ENCODE data around the gene BBLN.
A peak's percentile ranks its signal among the peaks of the same experiment; 100 is the strongest.
"Not testable (repeated sequence)": the region's sequence is repeated elsewhere in the genome, so short reads cannot be mapped to it uniquely, and the experiment has no call there.

BBLN gene, protein sequence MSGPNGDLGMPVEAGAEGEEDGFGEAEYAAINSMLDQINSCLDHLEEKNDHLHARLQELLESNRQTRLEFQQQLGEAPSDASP

DNA sequence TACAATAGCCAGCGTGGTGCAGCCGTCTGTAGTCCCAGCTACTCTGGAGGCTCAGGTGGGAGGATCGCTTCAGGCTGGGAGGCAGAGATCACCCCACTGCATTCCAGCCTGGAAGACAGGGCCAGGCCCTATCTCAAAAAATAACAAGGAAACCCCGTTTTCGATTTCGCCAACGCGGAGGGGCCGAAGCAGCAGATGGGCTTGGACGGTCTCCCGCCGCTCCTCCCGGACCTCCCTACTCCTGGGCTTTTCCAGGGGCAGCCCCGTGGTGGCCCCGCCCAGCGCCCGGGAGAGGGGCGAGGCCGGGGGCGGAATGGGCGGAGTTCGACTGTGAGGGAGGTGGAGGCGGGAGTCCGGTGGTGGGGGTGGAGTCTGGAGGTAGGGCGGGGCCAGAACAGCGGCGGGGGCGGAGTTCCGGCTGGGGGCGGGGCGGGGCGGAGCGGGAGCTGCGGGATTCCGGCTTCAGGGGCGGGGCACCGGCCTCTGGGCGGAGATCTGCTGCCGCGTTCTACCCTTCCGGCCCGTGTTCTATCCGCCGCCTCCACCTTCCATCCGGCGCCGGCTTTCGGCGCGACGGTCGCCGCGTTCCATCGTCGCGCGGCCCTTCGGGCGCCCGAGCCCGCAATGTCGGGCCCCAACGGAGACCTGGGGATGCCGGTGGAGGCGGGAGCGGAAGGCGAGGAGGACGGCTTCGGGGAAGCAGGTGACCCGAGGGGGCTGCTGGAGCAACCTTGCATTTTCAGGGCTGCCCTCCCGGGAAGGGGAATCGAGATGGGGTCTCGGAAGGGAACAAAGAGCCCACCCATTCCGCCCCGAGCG, at the start of gene BBLN:
TSS of gene BBLN (plus strand) at position 482 of the 819 bp plus-strand sequence. CDS start at position 625, 143 bp downstream.
- no peak for FAIRE-seq

DNA sequence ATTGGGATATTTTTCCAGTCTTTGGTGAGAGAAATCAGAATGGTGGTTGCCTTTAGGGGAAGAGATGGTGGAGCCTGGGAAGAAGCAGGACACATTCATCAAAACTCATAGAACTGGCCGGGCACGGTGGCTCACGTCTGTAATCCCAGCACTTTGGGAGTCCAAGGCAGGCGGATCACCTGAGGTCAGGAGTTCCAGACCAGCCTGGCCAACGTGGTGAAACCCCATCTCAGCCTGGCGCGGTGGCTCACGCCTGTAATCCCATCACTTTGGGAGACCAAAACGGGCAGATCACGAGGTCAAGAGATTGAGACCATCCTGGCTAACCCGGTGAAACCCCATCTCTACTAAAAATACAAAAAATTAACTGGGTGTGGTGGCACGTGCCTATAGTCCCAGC, 48.3 kb upstream of the BBLN start:
- FAIRE-seq, result not testable (repeated sequence)

DNA sequence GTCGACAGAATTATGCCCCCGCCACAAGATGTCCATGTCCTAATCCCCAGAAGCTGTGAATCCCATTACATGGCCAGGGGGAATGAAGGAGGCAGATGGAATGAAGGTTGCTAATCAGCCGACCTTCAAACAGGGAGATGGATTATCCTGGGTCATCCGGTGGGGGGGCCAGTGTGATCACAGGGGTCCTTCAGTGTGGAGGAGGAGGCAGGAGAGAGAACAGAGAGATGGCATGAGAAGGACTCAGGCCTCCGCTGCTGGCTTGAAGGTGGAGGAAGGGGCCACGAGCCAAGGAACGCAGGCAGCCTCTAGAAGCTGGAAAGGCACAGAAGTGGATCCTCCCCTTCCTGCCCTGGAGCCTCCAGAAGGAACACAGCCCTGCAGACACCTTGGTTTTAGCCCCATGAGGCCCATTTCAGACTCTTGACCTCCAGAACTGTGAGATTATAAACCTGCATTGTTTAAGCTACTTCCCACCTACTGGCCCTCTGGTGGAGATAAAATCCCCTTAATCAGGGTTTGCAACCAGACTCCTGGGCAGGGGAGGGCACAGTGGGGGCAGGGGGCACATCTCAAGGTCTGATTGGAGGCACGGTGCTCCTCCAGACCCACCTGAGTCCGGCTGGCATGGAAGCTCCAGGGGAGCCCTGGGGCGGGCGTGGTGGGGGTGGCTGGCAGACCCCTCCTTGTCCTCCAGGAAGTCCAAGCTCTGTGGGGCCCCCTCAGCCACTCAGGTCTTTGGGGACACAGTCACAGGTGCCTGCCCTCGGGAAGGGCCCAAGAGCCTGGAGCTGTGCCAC, 46.3 kb upstream of the BBLN start:
- no peak for FAIRE-seq

DNA sequence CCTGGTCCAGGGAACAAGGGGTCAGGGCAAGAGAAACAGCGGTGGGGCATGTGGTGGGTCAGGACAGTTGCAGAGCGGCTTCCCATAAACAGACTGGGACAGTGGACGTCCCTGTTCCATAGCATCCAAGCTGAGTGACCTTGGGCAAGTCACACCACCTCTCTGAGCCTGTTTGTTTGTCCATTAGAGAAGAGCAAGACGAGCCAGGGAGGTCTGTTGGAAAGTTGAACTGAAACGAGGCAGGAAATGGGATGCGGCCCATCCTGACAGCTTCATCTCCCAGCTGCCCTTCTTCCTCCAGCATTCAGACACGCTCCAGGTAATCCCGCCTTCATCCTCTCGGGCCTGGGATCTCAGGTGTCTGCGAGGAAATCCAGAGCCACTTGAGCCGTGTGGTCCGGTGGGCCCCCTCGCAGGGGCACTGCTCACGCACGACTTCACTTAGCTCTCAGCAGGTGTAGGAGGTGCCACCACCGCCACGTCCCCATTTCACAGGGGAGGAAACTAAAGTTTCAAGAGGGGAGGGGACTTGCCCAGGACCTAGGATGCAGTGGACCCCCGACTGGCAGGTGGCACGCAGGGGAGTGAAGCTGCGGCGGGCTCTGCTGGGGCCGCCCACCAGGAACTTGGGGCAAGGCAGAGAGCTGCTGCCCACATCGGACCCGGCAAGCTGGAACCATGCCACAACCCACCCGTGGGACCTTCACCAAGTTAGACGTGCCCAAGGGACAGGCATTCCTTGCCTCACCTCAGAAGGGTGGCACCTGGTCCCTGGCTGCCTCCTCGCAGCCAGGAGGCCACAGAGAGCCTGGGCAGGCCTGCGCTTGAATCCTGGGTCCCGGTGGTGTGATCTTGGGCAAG, 45.5 kb upstream of the BBLN start:
- no peak for FAIRE-seq

DNA sequence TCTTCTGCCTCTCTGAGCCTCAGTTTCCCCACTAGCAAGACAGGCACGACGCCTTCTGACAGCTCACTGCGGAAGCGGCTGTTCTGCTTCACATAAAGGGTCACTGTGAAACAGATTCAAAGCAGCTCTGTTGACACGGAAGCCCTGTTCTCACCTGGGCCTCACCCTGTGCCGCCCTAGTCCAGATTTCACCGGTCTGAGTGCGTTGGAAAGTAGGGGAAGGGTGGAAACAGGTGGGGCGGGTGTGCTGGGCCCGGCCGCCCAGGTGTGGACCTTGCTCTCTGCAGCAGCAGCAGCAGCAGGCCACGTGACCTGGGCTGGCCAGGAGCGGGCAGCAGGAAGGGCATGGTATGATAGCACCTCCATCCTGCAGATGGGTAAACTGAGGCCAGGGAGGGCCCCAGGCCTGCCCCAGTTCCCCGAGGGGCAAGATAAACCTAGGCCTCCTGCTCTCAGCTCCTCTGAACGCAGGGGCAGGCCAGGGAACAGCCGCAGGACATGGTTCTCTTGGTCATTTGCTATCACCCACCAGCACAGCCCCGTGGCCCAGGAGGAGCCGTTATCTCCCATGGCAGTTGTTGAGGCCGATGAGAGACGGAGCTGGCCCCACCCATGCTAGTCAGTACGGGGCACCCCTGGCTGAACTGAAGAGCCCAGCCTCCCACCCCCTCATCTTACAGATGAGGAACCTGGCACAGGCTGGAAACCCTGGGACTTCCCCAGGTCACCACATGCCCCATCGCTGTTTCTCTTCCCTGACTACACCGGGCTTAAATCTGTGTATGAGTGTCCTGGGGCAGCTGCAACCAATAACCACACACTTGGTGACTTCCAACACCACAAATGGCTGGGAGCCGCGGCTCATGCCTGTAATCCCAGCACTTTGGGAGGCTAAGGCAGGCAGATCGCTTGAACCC, 44.6 kb upstream of the BBLN start:
- FAIRE-seq, result no peak

DNA sequence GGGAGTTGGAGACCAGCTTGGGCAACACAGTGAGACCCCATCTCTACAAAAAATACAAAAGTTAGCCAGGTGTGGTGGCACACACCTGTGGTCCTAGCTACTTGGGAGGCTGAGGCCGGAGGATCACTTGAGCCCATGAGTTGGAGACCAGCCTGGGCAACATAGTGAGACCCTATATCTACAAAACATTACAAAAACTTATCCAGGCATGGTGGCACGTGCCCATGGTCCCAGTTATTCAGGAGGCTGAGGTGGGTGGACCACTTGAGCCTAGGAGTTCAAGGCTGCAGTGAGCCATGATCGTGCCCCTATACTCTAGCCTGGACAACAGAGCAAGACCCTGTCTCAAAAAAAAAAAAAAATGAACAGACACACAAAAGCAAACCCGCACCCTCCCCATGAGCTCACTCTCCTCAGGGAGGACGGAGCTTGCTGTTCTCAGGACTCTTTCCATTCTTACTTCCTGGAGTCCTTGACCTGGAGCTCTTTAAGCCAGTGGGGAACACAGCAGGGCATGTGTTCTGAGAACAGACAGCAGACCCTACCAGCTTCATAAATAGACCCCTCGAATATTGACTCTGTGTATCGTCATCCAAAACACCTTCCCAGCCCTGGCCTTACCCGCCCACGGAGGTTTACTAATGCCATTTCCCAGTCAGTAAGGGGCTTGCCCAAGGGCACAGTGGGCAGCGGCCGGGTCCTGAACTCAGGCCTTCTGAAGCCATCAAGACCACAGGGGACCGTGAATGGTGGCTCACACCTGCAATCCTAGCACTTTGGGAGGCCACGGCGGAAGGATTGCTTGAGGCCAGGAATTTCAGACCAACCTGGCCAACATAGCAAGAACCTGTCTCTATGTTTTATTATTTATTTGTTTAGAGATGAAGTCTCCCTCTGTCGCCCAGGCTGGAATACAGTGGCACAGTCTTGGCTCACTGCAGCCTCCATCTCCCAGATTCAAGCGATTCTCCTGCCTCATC, 43.7 kb upstream of the BBLN start:
- no peak for FAIRE-seq

DNA sequence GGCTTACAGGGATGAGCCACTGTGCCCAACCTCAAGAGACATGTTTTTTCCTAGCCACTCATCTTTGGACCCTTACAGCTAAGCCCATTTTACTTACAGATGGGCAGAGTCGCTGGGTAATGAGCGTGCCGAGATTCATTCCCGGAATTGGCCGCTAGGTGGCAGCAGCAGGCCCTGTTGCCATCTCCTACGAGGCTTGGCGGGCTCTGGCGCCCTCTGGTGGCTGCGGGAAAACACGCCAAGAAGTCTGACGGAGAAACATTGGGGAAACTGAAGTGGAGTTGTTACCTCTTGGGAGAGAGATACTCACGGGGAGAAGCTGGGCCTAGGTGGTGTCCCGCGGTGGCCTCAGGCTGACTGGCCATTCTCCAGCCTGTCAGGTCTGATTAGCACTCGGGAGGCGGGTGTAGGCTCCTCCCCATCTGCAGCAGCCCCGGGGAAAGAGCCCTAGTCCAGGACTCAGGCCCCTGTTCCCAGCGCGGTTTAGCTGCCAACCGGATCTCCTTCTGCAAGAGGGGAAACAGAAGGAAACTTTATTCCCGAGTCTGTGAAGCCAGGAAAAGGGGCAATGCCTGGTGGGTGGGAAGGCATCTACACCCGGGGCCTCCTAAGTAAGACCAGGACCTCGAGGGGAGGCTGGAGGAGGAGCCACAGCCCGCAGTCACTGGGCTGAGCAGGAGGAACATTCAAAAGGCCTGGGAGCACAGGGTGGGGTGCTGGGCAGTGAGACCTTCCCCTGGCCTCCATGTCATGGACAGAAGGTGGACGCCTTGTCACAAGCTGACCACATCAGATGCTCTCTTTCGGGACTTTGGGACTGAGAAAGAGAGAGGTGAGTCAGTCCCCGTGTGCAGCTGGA, 42.2 kb upstream of the BBLN start:
- FAIRE-seq, result peak; percentile 33

DNA sequence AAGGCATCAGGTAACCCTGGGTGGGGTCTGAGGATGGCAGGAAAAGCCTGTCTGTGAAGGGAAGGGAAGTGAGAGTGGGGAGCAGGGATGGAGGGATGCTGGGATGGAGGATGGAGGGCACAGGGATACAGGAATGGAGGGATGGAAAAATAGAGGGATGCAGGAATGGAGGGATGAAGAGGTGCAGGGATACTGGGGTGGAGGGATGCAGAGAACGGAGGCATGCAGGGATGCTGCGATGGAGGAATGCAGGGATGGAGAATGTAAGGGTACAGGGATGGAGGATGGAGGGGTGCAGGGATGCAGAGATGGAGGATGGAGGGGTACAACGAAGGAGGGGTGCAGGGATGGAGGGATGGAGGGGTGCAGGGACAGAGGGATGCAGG, 41.6 kb upstream of the BBLN start:
- FAIRE-seq, result no peak

DNA sequence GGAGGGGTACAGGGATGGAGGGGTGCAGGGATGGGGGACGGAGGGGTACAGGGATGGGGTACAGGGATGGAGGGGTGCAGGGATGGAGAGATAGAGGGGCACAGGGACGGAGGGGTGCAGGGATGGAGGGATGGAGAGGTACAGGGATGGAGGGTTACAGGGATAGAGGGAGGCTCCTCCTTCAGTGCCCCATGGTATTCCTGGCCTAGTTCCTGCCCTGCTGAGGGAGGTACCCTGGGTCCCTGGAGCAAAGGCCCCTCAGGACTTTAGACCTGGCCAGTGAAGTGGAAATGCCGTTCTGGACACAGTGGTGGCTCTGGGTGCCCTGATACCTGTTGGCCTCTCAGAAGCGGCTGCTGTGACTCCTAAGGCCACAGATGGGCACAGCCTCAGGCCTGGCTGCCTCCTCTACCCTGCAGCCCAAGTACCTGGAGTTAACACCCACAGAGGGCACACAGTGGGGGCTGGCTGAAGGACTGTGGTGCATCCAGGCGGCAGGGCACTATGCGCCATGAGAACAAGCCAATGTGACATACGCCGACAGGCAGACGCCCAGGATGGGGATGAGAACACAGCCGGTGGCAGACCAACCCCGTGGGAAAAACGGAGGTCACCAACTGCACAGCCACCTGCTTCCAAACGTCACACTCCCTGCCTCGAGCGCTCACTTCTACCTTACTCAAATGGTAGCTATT, 40.9 kb upstream of the BBLN start:
- no peak for FAIRE-seq

DNA sequence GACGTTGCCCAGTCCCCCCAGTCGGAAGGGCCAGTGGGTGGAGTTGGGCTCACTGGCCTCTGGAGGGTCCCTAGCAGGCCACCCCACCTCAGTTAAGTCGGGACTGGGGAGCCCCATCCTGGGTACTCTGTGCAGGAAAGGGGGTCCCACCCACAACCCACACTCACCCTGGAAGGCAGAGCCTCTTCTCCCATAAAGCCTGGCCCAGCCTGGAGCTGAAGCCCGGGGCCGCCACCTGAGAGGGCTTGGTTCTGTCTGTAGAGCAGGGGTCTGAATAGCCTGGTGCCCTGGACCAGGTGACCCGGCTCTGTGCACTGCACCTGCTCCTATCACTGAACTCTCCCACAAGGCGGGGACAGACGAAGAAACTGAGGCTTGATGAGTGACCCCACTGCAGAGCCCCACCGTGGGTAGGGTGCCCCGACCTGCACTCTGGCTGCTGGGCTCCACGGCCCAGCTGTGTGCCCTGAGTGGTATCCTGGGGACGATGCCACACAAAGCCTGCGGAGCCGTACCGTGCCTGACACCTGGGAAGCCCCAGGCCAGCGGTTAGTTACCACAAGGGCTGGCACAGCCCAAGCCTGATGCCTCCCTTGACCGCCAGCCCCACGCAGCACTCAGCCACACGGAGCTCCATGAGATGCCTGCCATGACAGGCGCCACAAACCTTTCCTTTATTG, 39.9 kb upstream of the BBLN start:
- no peak for FAIRE-seq

DNA sequence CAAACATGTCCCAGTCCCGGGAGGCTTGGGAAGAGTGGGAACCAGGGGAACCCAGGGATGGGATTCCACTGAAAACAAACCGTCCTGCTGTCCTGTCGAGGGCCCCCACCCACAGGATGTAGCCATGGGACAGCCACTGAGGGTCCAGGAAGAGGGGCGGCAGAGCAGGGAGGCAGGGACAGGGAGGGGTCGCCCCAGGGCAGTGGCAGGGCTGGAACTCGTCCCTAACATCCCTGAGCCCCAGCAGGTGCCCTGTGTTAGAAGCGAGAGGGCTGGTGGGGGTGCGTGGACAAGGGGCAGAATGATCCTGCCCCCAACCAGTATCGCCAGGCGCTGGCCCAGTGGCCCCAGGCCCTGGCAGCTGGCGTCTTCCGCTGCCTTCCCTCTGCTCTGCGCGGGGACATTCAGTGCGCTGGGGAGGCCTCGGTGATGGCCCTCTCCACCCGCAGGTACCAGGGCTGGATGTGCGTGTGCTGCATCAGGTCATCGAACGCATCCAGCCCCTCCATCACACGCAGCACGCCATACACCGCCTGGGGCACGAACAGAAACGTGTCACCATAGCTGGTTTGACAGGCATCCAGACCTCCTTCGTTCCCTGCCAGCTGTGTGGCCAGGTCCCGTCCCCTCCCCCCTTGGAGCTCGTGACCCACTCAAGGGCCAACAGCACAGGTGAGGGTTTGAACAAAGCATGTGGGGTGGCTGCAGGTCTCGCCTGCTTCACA, 39.2 kb upstream of the BBLN start:
- no peak for FAIRE-seq

DNA sequence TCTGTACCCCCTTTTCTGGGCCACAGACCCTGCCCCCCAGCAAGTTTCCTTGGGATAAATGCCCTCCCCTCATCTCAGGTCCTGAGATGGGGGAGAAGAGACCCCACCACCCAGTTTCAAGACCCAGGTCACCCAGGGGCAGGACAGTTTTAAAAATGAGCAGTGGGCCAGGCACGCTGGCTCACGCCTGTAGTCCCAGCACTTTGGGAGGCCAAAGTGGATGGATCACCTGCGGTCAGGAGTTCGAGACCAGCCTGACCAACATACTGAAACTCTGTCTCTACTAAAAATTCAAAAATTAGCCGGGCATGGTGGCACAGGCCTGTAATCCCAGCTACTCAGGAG, 38.6 kb upstream of the BBLN start:
- no peak for FAIRE-seq

DNA sequence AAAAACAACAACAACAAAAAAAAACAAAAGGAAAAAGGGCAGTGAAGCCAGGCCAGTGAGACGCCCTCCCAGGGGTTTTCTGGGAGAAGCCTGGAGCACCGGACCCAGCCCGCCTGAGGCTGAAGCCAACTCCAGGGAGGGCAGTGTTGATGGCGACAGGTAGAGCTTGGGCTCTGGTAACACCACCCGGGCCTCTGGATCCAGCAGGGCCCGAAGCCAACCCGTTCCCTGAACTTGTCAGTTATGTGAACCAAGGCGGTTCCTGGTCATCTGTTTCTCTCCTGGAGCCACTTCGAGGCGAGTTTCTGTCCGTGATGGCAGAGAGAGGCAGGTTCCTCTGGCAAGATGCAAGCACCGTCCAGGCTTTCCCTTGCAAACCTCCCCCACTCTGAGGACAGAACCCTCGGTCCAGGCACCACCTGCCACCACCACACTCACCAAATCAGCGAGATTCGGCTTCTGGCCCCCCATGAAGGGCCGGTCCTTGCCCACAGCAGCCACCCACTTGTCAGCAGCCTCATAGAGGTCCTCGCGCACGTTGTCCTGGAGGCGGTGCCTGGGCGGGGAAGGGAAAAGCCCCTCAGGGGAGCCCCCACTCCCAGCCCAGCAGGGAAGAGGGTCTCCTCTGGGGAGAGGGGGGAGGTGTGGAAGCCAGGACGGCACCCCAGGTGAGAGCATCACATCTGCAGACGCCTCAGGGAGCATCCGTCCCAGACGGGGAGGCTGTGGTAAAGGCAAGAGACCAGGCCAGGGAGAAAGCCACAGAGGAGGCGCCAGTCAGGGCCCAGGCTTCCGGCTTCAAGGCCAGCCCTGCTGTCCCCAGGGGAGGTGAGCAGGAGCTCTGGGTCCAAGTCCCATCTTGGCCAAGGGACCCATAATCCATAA, 37.9 kb upstream of the BBLN start:
- no peak for FAIRE-seq

DNA sequence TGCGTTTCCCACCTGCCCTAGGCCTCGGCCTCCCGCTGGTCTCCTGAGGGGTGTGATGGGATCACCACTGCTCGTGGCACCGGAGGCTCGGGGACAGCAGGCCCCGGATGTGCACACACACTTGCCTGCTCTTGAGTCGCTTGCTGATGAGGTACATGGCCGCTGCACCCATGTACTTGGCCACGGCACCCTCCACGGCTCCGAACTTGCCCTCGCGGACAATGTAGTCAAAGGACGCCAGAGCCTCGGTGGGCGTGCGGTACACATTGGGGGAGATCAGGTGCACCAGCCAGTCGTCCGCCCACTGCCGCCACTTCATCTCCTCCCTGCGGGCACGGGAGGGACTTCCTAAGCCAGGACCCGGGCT, 37.3 kb upstream of the BBLN start:
- FAIRE-seq, result no peak

DNA sequence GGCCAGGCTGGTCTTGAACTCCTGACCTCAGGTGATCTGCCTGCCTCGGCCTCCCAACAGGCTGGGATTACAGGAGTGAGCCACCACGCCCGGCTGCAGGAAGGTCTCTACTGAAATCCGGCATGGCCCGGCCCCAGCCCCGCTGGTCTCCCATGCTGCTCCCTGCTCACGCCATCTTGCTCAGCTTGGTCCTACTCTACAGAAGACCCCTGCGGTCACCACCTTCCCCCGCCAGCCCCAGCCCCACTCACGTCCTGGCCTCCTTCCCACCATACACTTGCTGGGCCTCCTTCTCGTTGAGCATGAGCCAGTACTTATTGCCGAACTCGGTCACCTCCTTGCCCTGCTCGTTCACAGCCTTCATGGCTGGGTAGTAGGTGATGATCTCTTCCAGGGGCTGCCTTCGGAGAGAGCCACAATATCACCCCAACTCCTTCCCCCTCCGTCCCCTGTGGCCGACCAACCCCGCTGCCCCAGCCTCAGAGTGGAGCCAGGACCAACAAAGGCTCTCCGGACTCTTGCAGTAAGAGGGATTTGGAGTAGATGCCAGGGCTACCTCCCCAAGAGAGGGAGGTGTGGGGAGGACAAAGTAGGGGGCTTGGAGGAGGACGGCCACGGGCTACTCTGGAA, 36.5 kb upstream of the BBLN start:
- no peak for FAIRE-seq

DNA sequence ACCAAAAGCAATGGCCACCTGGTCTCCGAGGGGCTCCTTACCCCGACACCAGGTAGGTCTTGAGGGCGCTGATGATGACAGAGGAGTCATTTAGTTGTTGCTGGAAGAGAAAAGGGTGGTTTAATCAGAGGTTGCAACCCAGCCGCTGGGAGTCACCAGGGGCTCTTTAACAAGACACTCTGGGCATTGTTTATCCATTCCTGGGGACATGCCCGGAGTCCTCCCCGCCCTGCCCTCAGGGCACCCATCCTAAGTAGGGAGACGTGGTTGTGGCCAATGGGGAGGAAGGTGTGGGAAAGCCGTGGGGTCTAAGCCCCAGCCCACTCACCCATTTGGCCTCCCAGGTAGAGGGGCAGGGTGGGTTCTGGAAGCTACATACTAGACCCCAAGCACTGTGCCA, 35.6 kb upstream of the BBLN start:
- no peak for FAIRE-seq

Measured in TTC549 (cell line).